ENCODE results near the gene KCNN1.

DNA sequence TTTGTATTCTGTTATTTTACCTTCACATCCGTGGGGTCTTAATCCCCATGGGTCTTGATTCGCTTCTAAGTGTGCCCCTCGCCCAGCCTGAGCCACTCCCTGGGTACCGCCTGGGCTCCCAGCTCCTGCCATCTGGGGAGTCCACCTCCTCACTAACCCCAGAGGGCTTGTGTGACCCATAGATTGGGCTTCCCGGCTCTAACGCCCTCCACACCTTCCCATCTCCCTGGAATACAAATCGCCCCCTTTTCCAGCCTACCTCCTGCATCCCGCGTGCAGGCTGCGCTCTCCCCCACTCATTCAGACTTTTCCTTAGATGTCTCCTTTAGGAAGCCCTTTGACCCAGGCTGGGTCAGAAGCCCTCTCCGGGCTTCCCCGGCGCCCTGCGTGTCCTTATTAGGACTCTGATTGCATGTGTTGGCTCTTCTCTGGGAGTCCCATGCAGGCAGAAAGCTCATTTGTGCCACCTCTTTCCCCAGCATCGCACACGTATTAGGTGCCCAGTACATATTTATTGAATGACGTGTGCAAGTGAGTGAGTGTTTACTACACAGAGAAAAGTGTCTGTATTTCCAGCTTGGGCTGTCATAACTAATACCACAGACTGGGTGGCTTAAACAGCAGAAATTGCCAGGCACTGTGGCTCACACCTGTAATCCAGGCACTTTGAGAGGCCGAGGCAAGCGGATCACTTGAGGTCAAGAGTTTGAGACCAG lies 33.3 kb upstream of the KCNN1 start:
- TF ChIP-seq BHLHE40 (IDR thresholded peaks at IDR 0.05; ENCODE audit: borderline replicate concordance) (no peak), FOXM1 (IDR thresholded peaks at IDR 0.05; ENCODE audit: borderline replicate concordance) (no peak), SP1 (IDR thresholded peaks at IDR 0.05) (no peak), L3MBTL2 (conservative IDR thresholded peaks at IDR 0.05) (no peak), FOXA1 (IDR thresholded peaks at IDR 0.05) (no peak), NFRKB (IDR thresholded peaks at IDR 0.05) (no peak), FOXK2 (IDR thresholded peaks at IDR 0.05) (no peak), ARNT (IDR thresholded peaks at IDR 0.05) (no peak), CTBP1 (IDR thresholded peaks at IDR 0.05; ENCODE audit: borderline replicate concordance) (no peak), ELF4 (IDR thresholded peaks at IDR 0.05) (no peak)
- TF ChIP-seq, protein P1, sequence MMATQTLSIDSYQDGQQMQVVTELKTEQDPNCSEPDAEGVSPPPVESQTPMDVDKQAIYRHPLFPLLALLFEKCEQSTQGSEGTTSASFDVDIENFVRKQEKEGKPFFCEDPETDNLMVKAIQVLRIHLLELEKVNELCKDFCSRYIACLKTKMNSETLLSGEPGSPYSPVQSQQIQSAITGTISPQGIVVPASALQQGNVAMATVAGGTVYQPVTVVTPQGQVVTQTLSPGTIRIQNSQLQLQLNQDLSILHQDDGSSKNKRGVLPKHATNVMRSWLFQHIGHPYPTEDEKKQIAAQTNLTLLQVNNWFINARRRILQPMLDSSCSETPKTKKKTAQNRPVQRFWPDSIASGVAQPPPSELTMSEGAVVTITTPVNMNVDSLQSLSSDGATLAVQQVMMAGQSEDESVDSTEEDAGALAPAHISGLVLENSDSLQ (IDR thresholded peaks at IDR 0.05): no peak
